ENCODE measurements around the gene AADAC. TPM values are rescaled to one million over a fixed set of nuclear protein-coding genes. Genes with fewer than 3 reads are reported as not detected.
"Not testable (repeated sequence)": the region's sequence is repeated elsewhere in the genome, so short reads cannot be mapped to it uniquely, and the experiment has no call there.

The AADAC gene
- total RNA-seq, 1 experiment from 2014 or later = 0.43 TPM

GRCh38 chr3:151789853-151790463 is 24.0 kb upstream of the AADAC start:
- Histone ChIP-seq H3K27ac (ENCODE audit: low read depth, low read length, poor library complexity, severe bottlenecking) (no peak overlapping the region), H3K27me3 (replicated peaks; ENCODE audit: insufficient read depth, low read depth, low read length, poor library complexity) (no peaks in the 10 kb centered on the region), H3K9me3 (ENCODE audit: low read depth, low read length, poor library complexity, severe bottlenecking) (peaks cover 7% of the 10 kb centered on the region), H3K36me3 (ENCODE audit: insufficient read depth, low read length, poor library complexity, severe bottlenecking) (no peaks in the 10 kb centered on the region), H3K4me3 (ENCODE audit: low read depth, low read length, poor library complexity, severe bottlenecking) (no peak overlapping the region), H3K4me1 (ENCODE audit: insufficient read depth, low read length, poor library complexity, severe bottlenecking) (peaks cover 7% of the 10 kb centered on the region)
- TF ChIP-seq CTCF (conservative IDR thresholded peaks at IDR 0.05; ENCODE audit: low read depth, low read length) (no peak), EZH2 (IDR thresholded peaks at IDR 0.05; ENCODE audit: borderline replicate concordance, low read depth, low read length, poor library complexity, severe bottlenecking) (no peak)
- ChIA-PET CTCF (no interaction called here), POLR2A (ENCODE audit: low non-redundant PET) (no interaction called here)
- intact Hi-C loops (cut with micrococcal nuclease; ENCODE audit: unreplicated experiment) = no loop called here
- DNase-seq (ENCODE audit: low spot score) = no peak
- BruUV-seq (replicated peaks) = no TSS peak

- H3K4me1 ChIP-seq (ENCODE audit: insufficient read depth, low read length, poor library complexity, severe bottlenecking); H3K27ac ChIP-seq (ENCODE audit: low read depth, low read length, poor library complexity, severe bottlenecking); H3K9me3 ChIP-seq (ENCODE audit: low read depth, low read length, poor library complexity, severe bottlenecking); H3K36me3 ChIP-seq (ENCODE audit: insufficient read depth, low read length, poor library complexity, severe bottlenecking); H3K4me3 ChIP-seq (ENCODE audit: low read depth, low read length, poor library complexity, severe bottlenecking); CTCF ChIA-PET; intact Hi-C loops (cut with micrococcal nuclease; ENCODE audit: unreplicated experiment); DNase-seq (ENCODE audit: low spot score); BruUV-seq (replicated peaks); H3K27me3 ChIP-seq (replicated peaks; ENCODE audit: insufficient read depth, low read depth, low read length, poor library complexity); POLR2A ChIA-PET (ENCODE audit: low non-redundant PET): not testable (repeated sequence)
Observed at GRCh38 chr3:151790763-151791162, 23.2 kb upstream of the AADAC start.

GRCh38 chr3:151792411-151792810 is 21.5 kb upstream of the AADAC start:
- ChIA-PET CTCF (no interaction called here), POLR2A (ENCODE audit: low non-redundant PET) (no interaction called here)
- intact Hi-C loops (cut with micrococcal nuclease; ENCODE audit: unreplicated experiment) = no loop called here
- no peak for DNase-seq (ENCODE audit: low spot score)
- Histone ChIP-seq H3K4me1 (ENCODE audit: insufficient read depth, low read length, poor library complexity, severe bottlenecking) (peaks cover 7% of the 10 kb centered on the region), H3K36me3 (ENCODE audit: insufficient read depth, low read length, poor library complexity, severe bottlenecking) (no peaks in the 10 kb centered on the region), H3K9me3 (ENCODE audit: low read depth, low read length, poor library complexity, severe bottlenecking) (peaks cover 7% of the 10 kb centered on the region), H3K27me3 (replicated peaks; ENCODE audit: insufficient read depth, low read depth, low read length, poor library complexity) (no peaks in the 10 kb centered on the region), H3K4me3 (ENCODE audit: low read depth, low read length, poor library complexity, severe bottlenecking) (no peak overlapping the region), H3K27ac (ENCODE audit: low read depth, low read length, poor library complexity, severe bottlenecking) (no peak overlapping the region)
- no TSS peak for BruUV-seq (replicated peaks)
- TF ChIP-seq CTCF (conservative IDR thresholded peaks at IDR 0.05; ENCODE audit: low read depth, low read length) (no peak), EZH2 (IDR thresholded peaks at IDR 0.05; ENCODE audit: borderline replicate concordance, low read depth, low read length, poor library complexity, severe bottlenecking) (no peak)

GRCh38 chr3:151793636-151794035 is 20.3 kb upstream of the AADAC start:
- POLR2A ChIA-PET (ENCODE audit: low non-redundant PET) = no interaction called here

More at GRCh38 chr3:151793636-151794035, 20.3 kb upstream of the AADAC start:
- H3K27ac ChIP-seq (ENCODE audit: low read depth, low read length, poor library complexity, severe bottlenecking) = no peak overlapping the region
- H3K4me3 ChIP-seq (ENCODE audit: low read depth, low read length, poor library complexity, severe bottlenecking) = no peak overlapping the region
- no peaks in the 10 kb centered on the region for H3K27me3 ChIP-seq (replicated peaks; ENCODE audit: insufficient read depth, low read depth, low read length, poor library complexity)
- intact Hi-C loops (cut with micrococcal nuclease; ENCODE audit: unreplicated experiment) = no loop called here
- peaks cover 7% of the 10 kb centered on the region for H3K4me1 ChIP-seq (ENCODE audit: insufficient read depth, low read length, poor library complexity, severe bottlenecking)
- TF ChIP-seq CTCF (conservative IDR thresholded peaks at IDR 0.05; ENCODE audit: low read depth, low read length) = no peak
- DNase-seq (ENCODE audit: low spot score) = no peak
- H3K9me3 ChIP-seq (ENCODE audit: low read depth, low read length, poor library complexity, severe bottlenecking) = peaks cover 7% of the 10 kb centered on the region
- H3K36me3 ChIP-seq (ENCODE audit: insufficient read depth, low read length, poor library complexity, severe bottlenecking) = no peaks in the 10 kb centered on the region
- CTCF ChIA-PET = no interaction called here
- BruUV-seq (replicated peaks) = no TSS peak
